ENCODE measurements around the gene PRKCQ.
A peak's percentile ranks its signal among the peaks of the same experiment; 100 is the strongest.

PRKCQ gene

GRCh38 chr10:6576326-6576725 is 3.8 kb downstream of the PRKCQ start:
- Histone ChIP-seq H3K27me3 (ENCODE audit: insufficient read depth, low read length, poor library complexity) (no peaks in the 10 kb centered on the region), H3K79me2 (ENCODE audit: insufficient read depth, low read length) (peaks cover 93% of the 10 kb centered on the region), H3K4me2 (ENCODE audit: insufficient read depth, low read length) (no peak overlapping the region), H3K4me3 (ENCODE audit: low read depth in 1 of 2, low read length in 2 of 2) (no peak overlapping the region), H3K9me3 (ENCODE audit: insufficient read depth, low read length, severe bottlenecking) (no peaks in the 10 kb centered on the region), H4K20me1 (ENCODE audit: insufficient read depth, low read length) (peaks cover 15% of the 10 kb centered on the region), H3K4me1 (ENCODE audit: insufficient read depth, low read length) (peaks cover 50% of the 10 kb centered on the region), H3K27ac (ENCODE audit: low read length) (no peak overlapping the region), H3K9ac (ENCODE audit: low read depth, low read length) (no peak overlapping the region), H3K36me3 (ENCODE audit: insufficient read depth, low read length) (no peaks in the 10 kb centered on the region; the same call in 1 of the 2 replicates), H2AFZ (ENCODE audit: low read depth, low read length) (no peak overlapping the region)
- ATAC-seq (ENCODE audit: insufficient read depth, low read depth) (peak; percentile 17; the same call in 1 of the 3 replicates), DNase-seq (peak; percentile 36)
- no peak for TF ChIP-seq EZH2 (IDR thresholded peaks at IDR 0.05; ENCODE audit: borderline replicate concordance, low read depth, low read length, severe bottlenecking)
- TF ChIP-seq CTCF (IDR thresholded peaks at IDR 0.05; ENCODE audit: borderline replicate concordance, extremely low read depth, low read length, poor library complexity, severe bottlenecking), result no peak

DNA sequence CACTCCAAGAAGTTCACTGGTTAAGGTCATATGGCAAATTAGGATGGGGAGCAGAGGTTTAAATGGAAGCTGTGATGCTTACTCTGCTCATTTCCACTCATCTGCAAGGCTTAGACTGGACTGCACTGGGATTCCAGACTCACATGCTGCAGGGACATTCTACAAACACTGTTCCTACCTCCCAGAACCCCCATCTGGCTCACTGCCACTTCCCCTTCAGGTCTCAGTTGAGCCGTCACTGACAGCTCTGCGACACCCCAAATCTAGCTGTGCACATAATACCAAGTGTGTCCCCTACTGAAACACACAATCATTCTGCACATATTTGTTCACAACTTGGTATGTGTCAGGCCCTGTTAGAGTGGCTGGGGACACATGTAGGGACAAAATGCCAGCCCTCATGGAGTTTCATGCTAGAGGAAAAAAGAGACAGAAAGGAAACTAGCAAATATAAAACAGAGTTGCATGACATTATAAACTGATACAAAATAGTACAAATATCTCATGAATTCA is 5.4 kb downstream of the PRKCQ start:
- H3K4me3 ChIP-seq (ENCODE audit: low read depth in 1 of 2, low read length in 2 of 2), result no peak overlapping the region
- no peak overlapping the region for H3K4me2 ChIP-seq (ENCODE audit: insufficient read depth, low read length)
- no peaks in the 10 kb centered on the region for H3K27me3 ChIP-seq (ENCODE audit: insufficient read depth, low read length, poor library complexity)
- H3K79me2 ChIP-seq (ENCODE audit: insufficient read depth, low read length), result peaks cover 95% of the 10 kb centered on the region
- H3K9ac ChIP-seq (ENCODE audit: low read depth, low read length), result no peak overlapping the region
- H3K36me3 ChIP-seq (ENCODE audit: insufficient read depth, low read length), result peaks cover 6% of the 10 kb centered on the region
- TF ChIP-seq EZH2 (IDR thresholded peaks at IDR 0.05; ENCODE audit: borderline replicate concordance, low read depth, low read length, severe bottlenecking) (no peak), CTCF (IDR thresholded peaks at IDR 0.05; ENCODE audit: borderline replicate concordance, extremely low read depth, low read length, poor library complexity, severe bottlenecking) (no peak)
- DNase-seq (no peak), ATAC-seq (ENCODE audit: insufficient read depth, low read depth) (no peak)
- H2AFZ ChIP-seq (ENCODE audit: low read depth, low read length), result no peak overlapping the region
- no peak overlapping the region for H3K27ac ChIP-seq (ENCODE audit: low read length)
- no peaks in the 10 kb centered on the region for H3K9me3 ChIP-seq (ENCODE audit: insufficient read depth, low read length, severe bottlenecking)
- H3K4me1 ChIP-seq (ENCODE audit: insufficient read depth, low read length), result peaks cover 45% of the 10 kb centered on the region
- peaks cover 23% of the 10 kb centered on the region for H4K20me1 ChIP-seq (ENCODE audit: insufficient read depth, low read length)

- H3K9me3 ChIP-seq (ENCODE audit: insufficient read depth, low read length, severe bottlenecking), result no peaks in the 10 kb centered on the region
- DNase-seq, result no peak
- peaks cover 6% of the 10 kb centered on the region; the same call in 1 of the 2 replicates for H3K36me3 ChIP-seq (ENCODE audit: insufficient read depth, low read length)
- no peak overlapping the region for H3K9ac ChIP-seq (ENCODE audit: low read depth, low read length)
- peaks cover 37% of the 10 kb centered on the region for H4K20me1 ChIP-seq (ENCODE audit: insufficient read depth, low read length)
- peaks cover 10% of the 10 kb centered on the region for H3K4me1 ChIP-seq (ENCODE audit: insufficient read depth, low read length)
- H3K4me3 ChIP-seq (ENCODE audit: low read depth in 1 of 2, low read length in 2 of 2), result no peak overlapping the region
- no peak overlapping the region for H2AFZ ChIP-seq (ENCODE audit: low read depth, low read length)
- no peaks in the 10 kb centered on the region for H3K27me3 ChIP-seq (ENCODE audit: insufficient read depth, low read length, poor library complexity)
- H3K4me2 ChIP-seq (ENCODE audit: insufficient read depth, low read length), result no peak overlapping the region
- no peak for TF ChIP-seq EZH2 (IDR thresholded peaks at IDR 0.05; ENCODE audit: borderline replicate concordance, low read depth, low read length, severe bottlenecking)
- no peak for TF ChIP-seq CTCF (IDR thresholded peaks at IDR 0.05; ENCODE audit: borderline replicate concordance, extremely low read depth, low read length, poor library complexity, severe bottlenecking)
- no peak overlapping the region for H3K27ac ChIP-seq (ENCODE audit: low read length)
- no peak for ATAC-seq (ENCODE audit: insufficient read depth, low read depth)
- peaks cover 94% of the 10 kb centered on the region for H3K79me2 ChIP-seq (ENCODE audit: insufficient read depth, low read length)
Observed at GRCh38 chr10:6570893-6571292, 9.2 kb downstream of the PRKCQ start.
